ENCODE measurements around the gene PATZ1. TPM values are rescaled to one million over a fixed set of nuclear protein-coding genes. Genes with fewer than 3 reads are reported as not detected.

The PATZ1 gene
- total and polyA plus RNA-seq, 9 donors: 26.3 to 44.5 (median 37.0) TPM

- intact Hi-C loops (cut with DNase I): no loop called here
- no peak for TF ChIP-seq POLR2A (IDR thresholded peaks at IDR 0.05)
- no peak for TF ChIP-seq EP300 (IDR thresholded peaks at IDR 0.05)
- TF ChIP-seq CTCF (IDR thresholded peaks at IDR 0.05): no peak
- H3K4me1 ChIP-seq (ENCODE audit: insufficient read depth): peaks cover 9% of the 10 kb centered on the region
- H3K27ac ChIP-seq: no peak overlapping the region
- H3K27me3 ChIP-seq: no peaks in the 10 kb centered on the region
- H3K9me3 ChIP-seq: no peaks in the 10 kb centered on the region
- 82 to 85% (median 84%) methylated on average over 5 of the region's 5 CpGs for WGBS, 3 donors
- H3K36me3 ChIP-seq: no peaks in the 10 kb centered on the region
- H3K4me3 ChIP-seq: no peak overlapping the region
- no peak for DNase-seq
Measured at GRCh38 chr22:31334329-31334728, 11.8 kb downstream of the PATZ1 start.

- intact Hi-C loops (cut with DNase I): no loop called here
- peaks cover 8% of the 10 kb centered on the region for H3K4me1 ChIP-seq (ENCODE audit: insufficient read depth)
- DNase-seq: no peak
- no peak overlapping the region for H3K4me3 ChIP-seq
- TF ChIP-seq EP300 (IDR thresholded peaks at IDR 0.05): no peak
- H3K27me3 ChIP-seq: no peaks in the 10 kb centered on the region
- no peaks in the 10 kb centered on the region for H3K9me3 ChIP-seq
- no peaks in the 10 kb centered on the region for H3K36me3 ChIP-seq
- 58 to 63% (median 62%) methylated on average over 2 of the region's 2 CpGs for WGBS, 3 donors
- no peak overlapping the region for H3K27ac ChIP-seq
Measured at GRCh38 chr22:31333641-31334040, 12.5 kb downstream of the PATZ1 start.

GRCh38 chr22:31332886-31333285 is 13.3 kb downstream of the PATZ1 start:
- no peak for DNase-seq
- TF ChIP-seq EP300 (IDR thresholded peaks at IDR 0.05) (no peak), CTCF (IDR thresholded peaks at IDR 0.05) (no peak), POLR2A (IDR thresholded peaks at IDR 0.05) (no peak)
- no peaks in the 10 kb centered on the region for H3K9me3 ChIP-seq

GRCh38 chr22:31332010-31332409 is 14.1 kb downstream of the PATZ1 start:
- intact Hi-C loops (cut with DNase I): no loop called here
- 87 to 92% (median 88%) methylated on average over 8 of the region's 8 CpGs for WGBS, 3 donors

More at GRCh38 chr22:31332886-31333285, 13.3 kb downstream of the PATZ1 start:
- no peaks in the 10 kb centered on the region for H3K27me3 ChIP-seq
- no peaks in the 10 kb centered on the region for H3K36me3 ChIP-seq
- intact Hi-C loops (cut with DNase I): no loop called here
- H3K4me1 ChIP-seq (ENCODE audit: insufficient read depth): peaks cover 7% of the 10 kb centered on the region
- 77 to 86% (median 86%) methylated on average over 1 of the region's 1 CpG for WGBS, 3 donors
- no peak overlapping the region for H3K27ac ChIP-seq
- H3K4me3 ChIP-seq: no peak overlapping the region

More at GRCh38 chr22:31332010-31332409, 14.1 kb downstream of the PATZ1 start:
- TF ChIP-seq CTCF (IDR thresholded peaks at IDR 0.05) (no peak), EP300 (IDR thresholded peaks at IDR 0.05) (no peak), POLR2A (IDR thresholded peaks at IDR 0.05) (no peak)
- Histone ChIP-seq H3K36me3 (no peaks in the 10 kb centered on the region), H3K27ac (no peak overlapping the region), H3K4me3 (no peak overlapping the region), H3K4me1 (ENCODE audit: insufficient read depth) (peaks cover 7% of the 10 kb centered on the region), H3K9me3 (no peaks in the 10 kb centered on the region), H3K27me3 (no peaks in the 10 kb centered on the region)
- DNase-seq: no peak

Measured in ovary (tissue), 9 donors.